WTC11 (cell line): ENCODE data around the gene NCMAP.

Experiments used
- ATF1 ChIP-seq: sonication (generic); formaldehyde crosslinking; IDR thresholded peaks from 2 replicates; pipeline ENCODE4 v1.8.1; 2023; ENCODE audit warnings: mild to moderate bottlenecking, moderate library complexity, missing genetic modification reagents
- CREB1 ChIP-seq: sonication (generic); formaldehyde crosslinking; IDR thresholded peaks from 2 replicates; pipeline ENCODE4 v1.8.0; 2023; ENCODE audit warnings: mild to moderate bottlenecking, missing genetic modification reagents
- GABPB1 ChIP-seq: sonication (generic); formaldehyde crosslinking; IDR thresholded peaks from 2 replicates; pipeline ENCODE4 v1.8.1; 2023; ENCODE audit warnings: mild to moderate bottlenecking, missing genetic modification reagents
- IRF2 ChIP-seq: sonication (generic); formaldehyde crosslinking; IDR thresholded peaks from 2 replicates; pipeline ENCODE4 v1.8.0; 2022; ENCODE audit warnings: low read depth, missing genetic modification reagents, borderline replicate concordance
- NR2C2 ChIP-seq: sonication (generic); formaldehyde crosslinking; IDR thresholded peaks from 2 replicates; pipeline ENCODE4 v1.8.0; 2022; ENCODE audit warnings: mild to moderate bottlenecking, missing genetic modification reagents
- ZNF121 ChIP-seq: sonication (generic); formaldehyde crosslinking; IDR thresholded peaks from 2 replicates; pipeline ENCODE4 v1.8.0; 2023; ENCODE audit warnings: missing genetic modification reagents
- ZNF219 ChIP-seq: sonication (generic); formaldehyde crosslinking; IDR thresholded peaks from 2 replicates; pipeline ENCODE4 v1.8.0; 2023; ENCODE audit warnings: missing genetic modification reagents, mild to moderate bottlenecking, borderline replicate concordance
- ZNF396 ChIP-seq: fragments of 250-450 bp; sonication (Bioruptor Pico); IDR thresholded peaks from 2 replicates; pipeline ENCODE4 v1.8.0; 2021; ENCODE audit warnings: mild to moderate bottlenecking, moderate library complexity, borderline replicate concordance
- TF ChIP-seq, protein P1 (sequence below): fragments of 200-600 bp; IDR thresholded peaks from 2 replicates; pipeline ENCODE4 v1.8.0; 2022; ENCODE audit warnings: antibody characterized with exemption

DNA sequence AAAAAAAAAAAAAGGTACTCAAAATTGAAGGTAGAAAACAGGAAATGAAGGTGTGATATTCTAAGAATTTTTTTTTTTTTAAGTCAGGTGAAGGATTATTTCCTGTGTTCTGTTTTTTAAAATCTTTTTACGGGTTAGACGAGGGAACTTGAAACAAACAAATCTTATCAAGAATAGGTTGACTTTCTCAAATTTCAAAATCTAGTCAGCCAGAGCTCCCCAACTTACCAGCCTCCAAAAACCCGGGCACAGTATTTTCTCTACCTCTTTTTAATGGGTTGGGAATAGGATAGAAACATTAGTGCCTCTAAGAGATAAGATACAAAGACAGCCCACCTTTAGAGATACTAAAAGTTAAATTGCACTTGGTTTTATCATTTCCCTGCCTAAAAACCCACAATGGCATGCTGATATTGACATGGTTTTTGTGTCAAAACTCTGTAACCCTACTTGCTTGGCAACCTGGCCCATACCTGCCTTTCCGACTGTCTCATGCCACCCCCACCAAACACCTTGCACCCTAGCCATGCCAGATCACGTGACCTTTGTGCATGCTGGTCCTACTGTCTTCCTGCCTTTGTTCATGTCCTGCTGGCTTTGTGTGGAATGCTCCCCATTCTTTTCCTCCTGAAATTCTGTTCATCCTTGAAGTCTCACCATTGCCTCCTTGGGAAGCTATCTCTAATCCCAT, 49.1 kb upstream of the NCMAP start:
- TF ChIP-seq GABPB1 (CRISPR knock-in tag) (no peak), ATF1 (CRISPR knock-in tag) (no peak), ZNF219 (CRISPR knock-in tag) (no peak), IRF2 (CRISPR knock-in tag) (no peak), CREB1 (CRISPR knock-in tag) (no peak), NR2C2 (CRISPR knock-in tag) (no peak), ZNF121 (CRISPR knock-in tag) (no peak), ZNF396 (no peak)
- TF ChIP-seq, protein P1, sequence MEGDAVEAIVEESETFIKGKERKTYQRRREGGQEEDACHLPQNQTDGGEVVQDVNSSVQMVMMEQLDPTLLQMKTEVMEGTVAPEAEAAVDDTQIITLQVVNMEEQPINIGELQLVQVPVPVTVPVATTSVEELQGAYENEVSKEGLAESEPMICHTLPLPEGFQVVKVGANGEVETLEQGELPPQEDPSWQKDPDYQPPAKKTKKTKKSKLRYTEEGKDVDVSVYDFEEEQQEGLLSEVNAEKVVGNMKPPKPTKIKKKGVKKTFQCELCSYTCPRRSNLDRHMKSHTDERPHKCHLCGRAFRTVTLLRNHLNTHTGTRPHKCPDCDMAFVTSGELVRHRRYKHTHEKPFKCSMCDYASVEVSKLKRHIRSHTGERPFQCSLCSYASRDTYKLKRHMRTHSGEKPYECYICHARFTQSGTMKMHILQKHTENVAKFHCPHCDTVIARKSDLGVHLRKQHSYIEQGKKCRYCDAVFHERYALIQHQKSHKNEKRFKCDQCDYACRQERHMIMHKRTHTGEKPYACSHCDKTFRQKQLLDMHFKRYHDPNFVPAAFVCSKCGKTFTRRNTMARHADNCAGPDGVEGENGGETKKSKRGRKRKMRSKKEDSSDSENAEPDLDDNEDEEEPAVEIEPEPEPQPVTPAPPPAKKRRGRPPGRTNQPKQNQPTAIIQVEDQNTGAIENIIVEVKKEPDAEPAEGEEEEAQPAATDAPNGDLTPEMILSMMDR, result no peak
